ENCODE results near the gene GTF2H4.

The GTF2H4 gene

GRCh38 chr6:30962716-30963115 is 54.7 kb downstream of the GTF2H4 start:
- DNase-seq, result no peak

GRCh38 chr6:30963641-30964040 is 55.6 kb downstream of the GTF2H4 start:
- DNase-seq, result no peak
